PFSK-1 (cell line): ENCODE results near the gene SLC34A1.

Experiments
- FOXP2 ChIP-seq: optimal IDR thresholded peaks from 2 replicates; pipeline ENCODE3; 2011; ENCODE audit warnings: borderline replicate concordance, control low read depth, inconsistent platforms; ENCODE audit not compliant: insufficient read depth; ENCODE audit errors: extremely low read length, extremely low read depth
- POLR2AphosphoS5 ChIP-seq: IDR thresholded peaks from 2 replicates; pipeline ENCODE4 v1.6.1; 2012; ENCODE audit warnings: low read depth, mild to moderate bottlenecking, control low read depth, low read length, moderate library complexity
- SIN3A ChIP-seq: IDR thresholded peaks from 2 replicates; pipeline ENCODE4 v1.6.1; 2012; ENCODE audit warnings: mild to moderate bottlenecking, low read length, moderate library complexity, borderline replicate concordance; ENCODE audit not compliant: insufficient read depth
- TAF1 ChIP-seq: IDR thresholded peaks from 2 replicates; pipeline ENCODE4 v1.6.1; 2012; ENCODE audit warnings: low read length, control low read depth, borderline replicate concordance; ENCODE audit not compliant: insufficient read depth
- TF ChIP-seq, protein P1 (sequence below), 2 experiments: IDR thresholded peaks; 2 replicates each; pipeline versions ENCODE4 v1.6.1 to v1.8.0; 2011 to 2012; ENCODE audit warnings: low read depth in 2 of 2, low read length in 2 of 2, control low read depth in 1 of 2, inconsistent platforms in 1 of 2, mild to moderate bottlenecking in 1 of 2, moderate library complexity in 1 of 2; ENCODE audit not compliant: insufficient read depth in 1 of 2

The SLC34A1 gene

GRCh38 chr5:177336603-177337494 is 47.4 kb upstream of the SLC34A1 start:
- TF ChIP-seq TAF1 (no peak), FOXP2 (no peak), POLR2AphosphoS5 (no peak), SIN3A (no peak)
- TF ChIP-seq, protein P1, sequence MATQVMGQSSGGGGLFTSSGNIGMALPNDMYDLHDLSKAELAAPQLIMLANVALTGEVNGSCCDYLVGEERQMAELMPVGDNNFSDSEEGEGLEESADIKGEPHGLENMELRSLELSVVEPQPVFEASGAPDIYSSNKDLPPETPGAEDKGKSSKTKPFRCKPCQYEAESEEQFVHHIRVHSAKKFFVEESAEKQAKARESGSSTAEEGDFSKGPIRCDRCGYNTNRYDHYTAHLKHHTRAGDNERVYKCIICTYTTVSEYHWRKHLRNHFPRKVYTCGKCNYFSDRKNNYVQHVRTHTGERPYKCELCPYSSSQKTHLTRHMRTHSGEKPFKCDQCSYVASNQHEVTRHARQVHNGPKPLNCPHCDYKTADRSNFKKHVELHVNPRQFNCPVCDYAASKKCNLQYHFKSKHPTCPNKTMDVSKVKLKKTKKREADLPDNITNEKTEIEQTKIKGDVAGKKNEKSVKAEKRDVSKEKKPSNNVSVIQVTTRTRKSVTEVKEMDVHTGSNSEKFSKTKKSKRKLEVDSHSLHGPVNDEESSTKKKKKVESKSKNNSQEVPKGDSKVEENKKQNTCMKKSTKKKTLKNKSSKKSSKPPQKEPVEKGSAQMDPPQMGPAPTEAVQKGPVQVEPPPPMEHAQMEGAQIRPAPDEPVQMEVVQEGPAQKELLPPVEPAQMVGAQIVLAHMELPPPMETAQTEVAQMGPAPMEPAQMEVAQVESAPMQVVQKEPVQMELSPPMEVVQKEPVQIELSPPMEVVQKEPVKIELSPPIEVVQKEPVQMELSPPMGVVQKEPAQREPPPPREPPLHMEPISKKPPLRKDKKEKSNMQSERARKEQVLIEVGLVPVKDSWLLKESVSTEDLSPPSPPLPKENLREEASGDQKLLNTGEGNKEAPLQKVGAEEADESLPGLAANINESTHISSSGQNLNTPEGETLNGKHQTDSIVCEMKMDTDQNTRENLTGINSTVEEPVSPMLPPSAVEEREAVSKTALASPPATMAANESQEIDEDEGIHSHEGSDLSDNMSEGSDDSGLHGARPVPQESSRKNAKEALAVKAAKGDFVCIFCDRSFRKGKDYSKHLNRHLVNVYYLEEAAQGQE (IDR thresholded peaks at IDR 0.05; ENCODE audit: insufficient read depth in 1 of 2, low read depth in 2 of 2, low read length in 2 of 2) = no peak

GRCh38 chr5:177338251-177339106 is 45.8 kb upstream of the SLC34A1 start:
- TF ChIP-seq, protein P1 (IDR thresholded peaks at IDR 0.05; ENCODE audit: insufficient read depth in 1 of 2, low read depth in 2 of 2, low read length in 2 of 2) = no peak
- no peak for TF ChIP-seq SIN3A
- TF ChIP-seq POLR2AphosphoS5 = no peak
- no peak for TF ChIP-seq FOXP2

GRCh38 chr5:177339107-177339638 is 45.1 kb upstream of the SLC34A1 start:
- TF ChIP-seq SIN3A (no peak), FOXP2 (no peak), POLR2AphosphoS5 (no peak), TAF1 (no peak)
- TF ChIP-seq, protein P1 (IDR thresholded peaks at IDR 0.05; ENCODE audit: insufficient read depth in 1 of 2, low read depth in 2 of 2, low read length in 2 of 2) = no peak

DNA sequence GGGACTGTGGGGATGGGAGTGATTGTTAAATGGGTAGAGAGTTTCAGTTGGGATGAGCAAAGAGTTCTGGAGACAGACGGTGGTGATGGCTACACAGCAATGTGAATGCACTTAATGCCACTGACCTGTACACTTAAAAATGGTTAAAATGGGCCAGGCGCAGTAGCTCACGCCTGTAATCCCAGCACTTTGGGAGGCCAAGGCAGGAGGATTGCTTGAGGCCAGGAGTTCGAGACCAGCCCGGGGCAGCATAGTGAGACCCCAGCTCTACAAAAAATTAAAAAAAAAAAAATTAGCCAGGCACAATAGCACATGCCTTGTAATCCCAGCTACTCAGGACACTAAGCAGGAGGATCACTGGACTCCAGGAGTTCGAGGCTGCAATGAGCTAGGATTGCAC is 40.5 kb upstream of the SLC34A1 start:
- TF ChIP-seq POLR2AphosphoS5 (no peak), FOXP2 (no peak), SIN3A (no peak)
- TF ChIP-seq, protein P1 (IDR thresholded peaks at IDR 0.05; ENCODE audit: insufficient read depth in 1 of 2, low read depth in 2 of 2, low read length in 2 of 2) = no peak
